ENCODE measurements around the gene PLEKHN1. TPM values are rescaled to one million over a fixed set of nuclear protein-coding genes. Genes with fewer than 3 reads are reported as not detected.

The PLEKHN1 gene
- total RNA-seq, 1 experiment from 2014 or later, result 1.6 TPM

DNA sequence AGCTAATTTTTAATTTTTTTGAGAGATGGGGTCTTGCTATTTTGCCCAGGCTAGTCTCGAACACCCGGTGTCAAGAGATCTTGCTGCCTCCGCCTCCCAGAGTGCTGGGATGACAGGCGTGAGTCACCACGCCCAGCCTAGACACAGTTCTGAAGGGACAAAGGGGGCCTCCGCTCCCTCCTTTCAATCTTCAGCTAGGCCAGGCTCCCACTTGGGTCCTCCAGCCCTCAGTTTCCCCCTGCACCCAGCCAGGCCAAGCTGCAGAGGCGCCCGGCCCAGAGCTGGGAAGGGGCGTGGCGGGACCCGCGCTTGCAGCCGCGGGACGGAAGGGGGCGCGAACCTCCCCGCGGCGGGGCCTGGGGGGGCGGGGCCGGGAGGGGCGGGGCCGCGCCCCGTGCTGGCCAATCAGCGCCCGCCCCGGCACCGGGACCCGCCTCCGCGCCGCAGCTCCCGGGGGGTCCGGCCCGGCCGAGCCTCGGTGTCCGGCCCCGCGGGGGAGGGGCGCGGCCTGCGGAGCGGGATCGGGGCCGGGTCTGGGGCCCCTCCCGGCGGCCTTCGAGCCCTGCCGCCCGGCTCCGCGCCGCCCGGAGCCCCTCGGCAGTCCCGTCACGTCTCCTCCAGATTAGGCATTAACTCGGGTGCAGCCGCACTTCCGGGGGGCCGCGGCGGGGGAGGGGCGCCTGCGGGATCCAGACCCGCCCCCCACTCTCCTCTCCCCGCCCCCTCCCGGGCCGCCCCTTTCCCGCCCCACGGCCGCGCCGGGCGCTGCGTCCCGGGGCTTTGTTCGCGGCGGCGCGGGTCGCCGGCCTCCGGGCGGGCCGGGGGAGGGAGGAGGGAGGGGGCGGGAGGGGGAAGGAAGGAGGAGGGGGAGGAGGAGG is 53.1 kb downstream of the PLEKHN1 start:
- peaks cover 1% of the 10 kb centered on the region for H3K36me3 ChIP-seq (replicated peaks; ENCODE audit: control insufficient read depth, insufficient read depth, low read length)
- peak overlapping the region; percentile 41 for H3K4me3 ChIP-seq (ENCODE audit: insufficient read depth, low read depth, low read length)
- DNase-seq, result peak; percentile 99
- H3K27me3 ChIP-seq (ENCODE audit: control insufficient read depth, insufficient read depth, low read length), result no peaks in the 10 kb centered on the region; the same call in 1 of the 2 replicates

DNA sequence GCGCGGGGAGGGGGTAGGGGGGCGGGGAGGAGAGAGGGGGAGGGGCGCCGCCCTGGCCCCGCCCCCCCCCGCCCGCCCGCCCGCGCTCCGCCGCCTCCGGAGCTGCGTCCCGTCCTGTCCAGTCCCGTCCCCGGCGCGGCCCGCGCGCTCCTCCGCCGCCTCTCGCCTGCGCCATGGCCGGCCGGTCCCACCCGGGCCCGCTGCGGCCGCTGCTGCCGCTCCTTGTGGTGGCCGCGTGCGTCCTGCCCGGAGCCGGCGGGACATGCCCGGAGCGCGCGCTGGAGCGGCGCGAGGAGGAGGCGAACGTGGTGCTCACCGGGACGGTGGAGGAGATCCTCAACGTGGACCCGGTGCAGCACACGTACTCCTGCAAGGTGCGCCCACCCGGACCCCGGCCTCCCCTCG is 53.7 kb downstream of the PLEKHN1 start, which contains the start of gene AGRN:
Gene AGRN, plus strand, starts transcription at position 121 of the 405 bp plus-strand sequence. Its CDS starts 53 bp downstream, at position 174.
- H3K4me3 ChIP-seq (ENCODE audit: insufficient read depth, low read depth, low read length), result peak within 1 kb of the TSS; percentile 75
- peak; percentile 95 for DNase-seq
- H3K27me3 ChIP-seq (ENCODE audit: control insufficient read depth, insufficient read depth, low read length), result no peaks in the 10 kb centered on the region
- H3K36me3 ChIP-seq (replicated peaks; ENCODE audit: control insufficient read depth, insufficient read depth, low read length), result peaks cover 1% of the 10 kb centered on the region

DNA sequence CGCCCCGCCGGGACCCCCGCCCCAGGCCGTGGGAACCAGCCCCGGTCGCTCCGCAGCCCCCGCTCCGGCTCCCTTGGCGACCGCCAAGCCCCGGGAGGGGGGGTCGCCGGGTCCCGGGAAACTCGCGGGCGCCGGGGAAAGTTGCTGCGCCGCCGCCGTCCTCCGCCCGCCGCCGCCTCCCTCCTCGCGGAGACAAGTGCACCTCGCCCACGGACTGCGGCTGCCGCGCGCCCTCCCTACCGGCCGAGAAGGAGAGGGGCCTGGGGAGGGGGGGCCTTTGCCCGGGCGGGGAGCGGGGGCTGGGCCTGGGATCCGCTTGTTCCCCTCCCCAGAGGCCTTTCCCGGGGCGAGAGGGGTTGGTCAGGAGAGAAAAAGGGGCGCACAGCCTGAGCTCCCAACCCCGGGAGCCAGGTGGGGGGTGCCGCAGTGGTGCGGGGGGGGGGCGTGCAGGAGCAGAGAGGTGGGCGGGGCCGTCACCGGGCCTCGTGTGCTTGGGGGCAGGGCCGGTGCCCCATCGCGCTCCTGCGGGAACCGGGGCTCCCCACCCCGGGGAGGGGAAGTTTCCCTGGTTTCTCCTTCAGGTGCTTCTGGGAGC is 54.2 kb downstream of the PLEKHN1 start:
- Histone ChIP-seq H3K36me3 (replicated peaks; ENCODE audit: control insufficient read depth, insufficient read depth, low read length) (peaks cover 1% of the 10 kb centered on the region), H3K4me3 (ENCODE audit: insufficient read depth, low read depth, low read length) (peak overlapping the region; percentile 75), H3K27me3 (ENCODE audit: control insufficient read depth, insufficient read depth, low read length) (no peaks in the 10 kb centered on the region)
- peak; percentile 85 for DNase-seq

DNA sequence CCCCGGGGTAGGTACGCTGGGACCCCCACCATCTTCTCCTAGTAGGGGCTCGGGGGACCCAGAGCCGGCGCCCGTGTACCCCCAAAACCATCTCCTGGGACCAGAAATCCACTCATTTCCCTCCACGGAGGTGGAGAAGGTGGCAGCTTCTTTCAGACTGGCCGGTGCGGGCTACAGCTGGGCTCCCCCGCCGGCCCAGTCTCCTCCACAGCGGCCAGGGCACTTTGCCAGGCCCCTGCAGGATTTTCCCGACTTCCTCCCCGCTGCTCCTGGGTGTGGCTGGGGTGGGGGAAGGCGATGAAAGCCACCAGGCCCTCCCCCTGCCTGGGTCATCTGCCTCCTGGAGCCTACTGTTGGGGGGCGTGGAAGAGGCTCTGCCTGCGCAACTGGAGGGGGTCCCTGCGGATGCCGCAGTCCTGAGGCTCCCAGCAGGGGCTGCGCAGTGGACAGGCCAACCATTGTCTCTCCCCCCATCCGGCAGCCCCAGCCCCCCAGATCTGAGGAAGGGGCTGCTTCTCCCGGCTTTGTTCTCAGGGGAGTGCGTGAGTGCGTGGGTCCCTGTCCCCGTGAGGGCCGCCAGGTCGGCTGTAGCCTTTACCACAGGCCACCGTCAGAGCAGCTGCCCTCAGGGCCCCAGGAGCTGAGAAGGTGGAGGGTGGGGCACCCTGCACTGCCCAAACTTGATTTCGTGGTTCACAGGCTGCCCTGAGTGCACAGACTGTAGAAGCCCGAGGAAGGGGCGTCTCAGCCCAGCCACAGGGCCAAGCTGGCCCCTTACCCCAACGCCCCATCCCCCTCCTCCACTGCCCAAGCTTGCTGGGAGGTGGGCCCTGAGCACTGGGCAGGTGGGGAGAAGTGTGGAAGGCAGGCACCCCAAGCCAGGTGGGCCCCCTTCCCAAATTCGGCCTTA is 55.0 kb downstream of the PLEKHN1 start:
- peaks cover 1% of the 10 kb centered on the region for H3K36me3 ChIP-seq (replicated peaks; ENCODE audit: control insufficient read depth, insufficient read depth, low read length)
- DNase-seq, result peak; percentile 80
- peak overlapping the region; percentile 75 for H3K4me3 ChIP-seq (ENCODE audit: insufficient read depth, low read depth, low read length)
- no peaks in the 10 kb centered on the region for H3K27me3 ChIP-seq (ENCODE audit: control insufficient read depth, insufficient read depth, low read length)

DNA sequence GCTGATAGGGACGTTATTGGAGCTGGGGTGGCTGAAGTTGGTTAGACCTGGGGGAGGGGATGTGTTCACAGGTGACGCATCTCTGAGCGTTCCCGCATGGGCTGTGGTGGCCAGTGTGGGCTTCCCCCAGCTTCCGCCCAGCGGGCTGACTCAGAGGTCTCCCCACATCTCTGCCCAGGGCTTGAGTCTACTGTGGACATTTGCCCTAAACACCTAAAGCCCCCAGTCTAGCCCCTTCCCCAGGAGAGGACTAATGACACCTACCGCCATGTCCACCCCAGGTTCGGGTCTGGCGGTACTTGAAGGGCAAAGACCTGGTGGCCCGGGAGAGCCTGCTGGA is 55.6 kb downstream of the PLEKHN1 start:
- H3K4me3 ChIP-seq (ENCODE audit: insufficient read depth, low read depth, low read length), result no peak overlapping the region
- no peak for DNase-seq
- no peaks in the 10 kb centered on the region for H3K27me3 ChIP-seq (ENCODE audit: control insufficient read depth, insufficient read depth, low read length)
- peaks cover 1% of the 10 kb centered on the region for H3K36me3 ChIP-seq (replicated peaks; ENCODE audit: control insufficient read depth, insufficient read depth, low read length)

DNA sequence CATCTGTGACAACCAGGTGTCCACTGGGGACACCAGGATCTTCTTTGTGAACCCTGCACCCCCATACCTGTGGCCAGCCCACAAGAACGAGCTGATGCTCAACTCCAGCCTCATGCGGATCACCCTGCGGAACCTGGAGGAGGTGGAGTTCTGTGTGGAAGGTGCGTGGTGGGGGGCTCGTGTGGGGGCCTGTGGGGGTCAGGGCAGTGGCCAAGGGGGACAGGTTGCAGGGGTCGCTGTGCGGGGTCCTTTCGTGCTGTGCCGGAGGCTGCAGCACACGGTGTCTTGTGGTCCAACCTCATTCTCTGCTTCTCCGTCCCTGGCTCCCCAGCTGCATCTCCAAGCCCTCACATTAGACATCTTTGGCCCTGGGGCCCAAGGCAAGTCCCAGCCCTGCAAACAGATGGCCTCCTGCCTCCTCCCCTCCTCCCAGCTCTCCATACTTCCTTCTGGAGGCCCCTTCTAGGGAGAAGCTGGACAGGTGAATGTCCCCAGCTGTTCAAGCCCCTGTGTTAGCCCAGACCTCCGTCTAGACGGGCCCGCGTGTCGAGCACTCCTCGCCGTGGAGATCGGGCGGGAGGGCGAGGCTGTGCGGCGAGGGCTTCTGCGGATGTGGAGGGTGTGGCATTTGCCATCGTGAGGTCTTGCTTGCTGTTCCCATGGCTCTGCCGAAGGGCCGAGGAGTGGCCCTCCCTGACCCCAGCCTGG is 56.2 kb downstream of the PLEKHN1 start:
- H3K36me3 ChIP-seq (replicated peaks; ENCODE audit: control insufficient read depth, insufficient read depth, low read length), result peaks cover 1% of the 10 kb centered on the region
- no peak for DNase-seq
- H3K4me3 ChIP-seq (ENCODE audit: insufficient read depth, low read depth, low read length), result no peak overlapping the region
- no peaks in the 10 kb centered on the region for H3K27me3 ChIP-seq (ENCODE audit: control insufficient read depth, insufficient read depth, low read length)

DNA sequence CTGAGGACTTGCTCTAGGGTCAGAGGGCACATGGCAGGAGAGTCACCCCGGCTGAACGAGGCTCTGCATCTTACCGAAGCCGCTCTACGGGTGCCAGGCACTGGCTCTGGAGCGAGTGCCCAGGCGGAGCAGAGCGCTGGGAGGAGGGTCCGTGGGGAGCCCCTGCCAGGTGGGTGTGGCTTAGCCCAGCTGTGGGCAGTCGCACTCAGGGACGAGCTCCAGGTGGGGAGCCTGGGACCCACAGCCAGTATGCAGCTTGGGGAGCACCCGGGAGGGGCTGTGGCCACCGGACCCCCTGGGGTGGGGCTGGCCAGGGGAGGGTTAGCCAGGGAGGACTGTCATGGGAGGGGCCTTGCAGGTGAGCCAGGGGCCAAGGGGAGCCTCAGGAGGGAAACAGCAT is 57.4 kb downstream of the PLEKHN1 start:
- peak; percentile 74 for DNase-seq
- H3K36me3 ChIP-seq (replicated peaks; ENCODE audit: control insufficient read depth, insufficient read depth, low read length), result peaks cover 1% of the 10 kb centered on the region
- no peak overlapping the region for H3K4me3 ChIP-seq (ENCODE audit: insufficient read depth, low read depth, low read length)
- H3K27me3 ChIP-seq (ENCODE audit: control insufficient read depth, insufficient read depth, low read length), result no peaks in the 10 kb centered on the region

DNA sequence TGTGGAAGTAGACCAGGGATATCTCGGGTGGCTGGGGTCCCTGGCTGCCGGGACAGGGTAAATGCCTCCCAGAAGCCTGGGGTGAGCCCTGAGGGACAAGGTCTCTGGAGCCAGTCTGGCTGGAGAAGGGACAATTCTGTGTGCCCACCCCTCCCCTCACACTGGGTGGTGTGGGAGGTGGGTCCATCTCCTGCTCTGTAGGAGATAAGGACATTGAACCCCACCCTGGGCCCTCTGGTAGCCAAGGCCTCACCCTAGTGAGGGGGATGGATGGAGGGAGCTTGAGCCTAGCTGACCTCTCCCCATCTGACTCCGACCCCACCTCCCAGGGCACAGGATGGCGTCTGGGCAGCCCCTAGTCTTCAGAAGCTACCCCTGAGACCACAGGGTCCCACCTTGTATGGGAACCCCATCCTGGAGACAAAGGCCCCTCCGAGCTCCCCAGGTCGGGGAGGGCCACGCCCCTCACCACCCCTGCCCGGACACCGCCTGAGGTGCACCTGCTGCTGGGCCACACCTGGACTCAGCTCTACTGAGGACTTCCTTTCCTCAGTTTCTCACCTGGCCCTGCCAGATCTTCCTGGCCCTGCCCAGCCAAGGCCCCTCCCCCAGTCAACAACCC is 58.0 kb downstream of the PLEKHN1 start:
- no peak overlapping the region for H3K4me3 ChIP-seq (ENCODE audit: insufficient read depth, low read depth, low read length)
- no peaks in the 10 kb centered on the region for H3K27me3 ChIP-seq (ENCODE audit: control insufficient read depth, insufficient read depth, low read length)
- peaks cover 1% of the 10 kb centered on the region for H3K36me3 ChIP-seq (replicated peaks; ENCODE audit: control insufficient read depth, insufficient read depth, low read length)
- DNase-seq, result no peak

DNA sequence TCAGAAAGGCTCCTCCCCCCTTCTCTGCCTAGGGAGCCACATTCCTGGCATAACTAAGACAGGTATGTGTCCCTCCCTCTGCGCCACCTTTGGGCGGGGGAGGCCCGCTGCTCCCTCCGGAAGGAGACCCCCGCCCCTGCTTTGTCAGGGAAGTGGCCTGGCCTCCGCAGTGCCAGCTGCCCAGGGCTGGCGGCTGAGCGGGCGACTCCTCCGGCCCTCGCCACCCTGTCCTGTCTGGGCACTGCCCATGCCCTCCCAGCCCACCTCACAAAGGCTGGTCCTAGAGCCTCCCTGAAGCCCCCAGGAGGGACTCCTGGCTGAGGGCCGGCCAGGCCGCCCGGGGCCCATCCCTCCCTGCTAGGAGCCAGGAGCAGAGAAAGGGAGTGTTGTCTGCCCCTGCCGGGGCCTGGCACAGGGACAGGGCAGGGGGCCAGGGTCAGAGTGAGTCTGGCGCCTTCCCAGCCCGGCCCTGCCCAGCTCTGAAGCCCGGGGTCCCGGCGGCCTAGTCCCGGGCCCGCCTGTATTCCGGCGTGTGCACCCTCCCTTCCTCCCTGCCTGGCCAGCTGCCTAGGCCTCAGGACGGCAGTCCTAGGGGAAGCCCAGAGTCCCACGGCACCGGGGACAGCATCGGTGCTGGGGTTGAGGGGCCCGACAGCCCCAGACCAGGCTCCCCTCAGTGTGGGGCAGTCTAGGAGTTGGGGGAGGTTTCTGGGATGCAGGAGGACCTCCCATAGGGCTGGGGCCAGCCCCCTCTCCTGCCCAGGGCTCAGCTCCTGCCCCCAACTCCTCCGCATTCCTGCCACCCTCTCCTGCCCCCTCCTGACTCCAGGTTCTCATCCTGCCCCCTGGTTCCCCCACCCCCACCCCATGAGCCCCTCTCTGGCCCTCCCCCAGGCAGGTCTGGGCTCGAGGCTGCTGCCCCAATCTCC is 58.8 kb downstream of the PLEKHN1 start:
- no peak overlapping the region for H3K4me3 ChIP-seq (ENCODE audit: insufficient read depth, low read depth, low read length)

More for the DNA sequence above, 58.8 kb downstream of the PLEKHN1 start:
- DNase-seq, result peak; percentile 92
- Histone ChIP-seq H3K36me3 (replicated peaks; ENCODE audit: control insufficient read depth, insufficient read depth, low read length) (peaks cover 1% of the 10 kb centered on the region), H3K27me3 (ENCODE audit: control insufficient read depth, insufficient read depth, low read length) (no peaks in the 10 kb centered on the region)

Other genes with a start within 250 kb of the PLEKHN1 start
- 14.8 and 17.4 TPM in 2 replicates for gene SAMD11, start 42.6 kb upstream of the PLEKHN1 start, total RNA-seq (2014; rRNA removed; shearing (Covaris generic))
- 239 and 287 TPM in 2 replicates for gene NOC2L, start 7.2 kb upstream of the PLEKHN1 start, total RNA-seq (2014; rRNA removed; shearing (Covaris generic))
- gene KLHL17, start 5.9 kb upstream of the PLEKHN1 start, total RNA-seq (2014; rRNA removed; shearing (Covaris generic)), result 50.8 and 87.8 TPM in 2 replicates
- not detected in 2 replicates for gene PERM1, start 15.6 kb downstream of the PLEKHN1 start, total RNA-seq (2014; rRNA removed; shearing (Covaris generic))
- gene HES4, start 33.6 kb downstream of the PLEKHN1 start, total RNA-seq (2014; rRNA removed; shearing (Covaris generic)), result 11.3 and 17.5 TPM in 2 replicates
- 110 and 124 TPM in 2 replicates for gene ISG15, start 47.0 kb downstream of the PLEKHN1 start, total RNA-seq (2014; rRNA removed; shearing (Covaris generic))
- 126 and 130 TPM in 2 replicates for gene AGRN, start 53.6 kb downstream of the PLEKHN1 start, total RNA-seq (2014; rRNA removed; shearing (Covaris generic))
- gene RNF223, start 107.8 kb downstream of the PLEKHN1 start, total RNA-seq (2014; rRNA removed; shearing (Covaris generic)), result not detected in 2 replicates
- 29.3 and 32.0 TPM in 2 replicates for gene C1orf159, start 149.6 kb downstream of the PLEKHN1 start, total RNA-seq (2014; rRNA removed; shearing (Covaris generic))
- not detected in 2 replicates for gene TTLL10, start 207.4 kb downstream of the PLEKHN1 start, total RNA-seq (2014; rRNA removed; shearing (Covaris generic))
- gene TNFRSF18, start 240.1 kb downstream of the PLEKHN1 start, total RNA-seq (2014; rRNA removed; shearing (Covaris generic)), result not detected in 2 replicates
- gene TNFRSF4, start 247.7 kb downstream of the PLEKHN1 start, total RNA-seq (2014; rRNA removed; shearing (Covaris generic)), result 0.07 and 0.89 TPM in 2 replicates

Data from H7 (cell line).